SK-N-SH (cell line): Measurements from ENCODE around the gene CADM1.

Experiments
- ELF1 ChIP-seq: IDR thresholded peaks from 2 replicates; pipeline ENCODE4 v1.4.0; 2012
- RAD21 ChIP-seq: IDR thresholded peaks from 2 replicates; pipeline ENCODE4 v1.6.1; 2012; ENCODE audit warnings: mild to moderate bottlenecking, low read length
- SMC3 ChIP-seq: IDR thresholded peaks from 2 replicates; pipeline ENCODE4 v1.6.1; 2012; ENCODE audit warnings: low read depth, low read length, improper control_type of control experiment
- TAF1 ChIP-seq: IDR thresholded peaks from 2 replicates; pipeline ENCODE4 v1.6.1; 2012; ENCODE audit warnings: low read depth, mild to moderate bottlenecking, low read length, moderate library complexity, borderline replicate concordance
- TCF12 ChIP-seq: IDR thresholded peaks from 2 replicates; pipeline ENCODE4 v1.4.0; 2012
- TF ChIP-seq, protein P1 (sequence below): fragments of 200-600 bp; sonication (generic); IDR thresholded peaks from 2 replicates; pipeline ENCODE4 v1.6.1; 2017; ENCODE audit warnings: antibody characterized with exemption, mild to moderate bottlenecking, moderate library complexity

DNA sequence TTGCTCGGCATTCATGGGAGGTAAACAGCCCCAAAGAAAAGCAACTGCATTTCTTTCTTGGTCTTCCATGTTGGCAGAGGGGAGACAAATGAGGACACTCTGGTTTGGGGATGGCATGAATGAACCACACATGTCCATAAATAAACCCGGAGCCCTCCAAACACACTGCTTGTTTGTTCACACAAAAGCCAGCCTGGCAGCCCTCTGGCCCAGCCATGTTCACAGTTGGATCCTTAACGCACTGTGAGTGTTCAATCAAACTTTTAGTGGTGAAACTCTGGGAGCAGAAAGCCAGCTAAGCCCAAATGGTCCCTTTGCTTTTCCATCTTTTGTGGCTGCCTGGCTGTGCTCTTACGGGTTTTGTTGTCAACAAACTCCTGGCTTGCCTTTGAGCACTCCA lies 336.8 kb downstream of the CADM1 start:
- TF ChIP-seq SMC3 (no peak), RAD21 (no peak), ELF1 (no peak), TAF1 (no peak), TCF12 (no peak)
- TF ChIP-seq, protein P1, sequence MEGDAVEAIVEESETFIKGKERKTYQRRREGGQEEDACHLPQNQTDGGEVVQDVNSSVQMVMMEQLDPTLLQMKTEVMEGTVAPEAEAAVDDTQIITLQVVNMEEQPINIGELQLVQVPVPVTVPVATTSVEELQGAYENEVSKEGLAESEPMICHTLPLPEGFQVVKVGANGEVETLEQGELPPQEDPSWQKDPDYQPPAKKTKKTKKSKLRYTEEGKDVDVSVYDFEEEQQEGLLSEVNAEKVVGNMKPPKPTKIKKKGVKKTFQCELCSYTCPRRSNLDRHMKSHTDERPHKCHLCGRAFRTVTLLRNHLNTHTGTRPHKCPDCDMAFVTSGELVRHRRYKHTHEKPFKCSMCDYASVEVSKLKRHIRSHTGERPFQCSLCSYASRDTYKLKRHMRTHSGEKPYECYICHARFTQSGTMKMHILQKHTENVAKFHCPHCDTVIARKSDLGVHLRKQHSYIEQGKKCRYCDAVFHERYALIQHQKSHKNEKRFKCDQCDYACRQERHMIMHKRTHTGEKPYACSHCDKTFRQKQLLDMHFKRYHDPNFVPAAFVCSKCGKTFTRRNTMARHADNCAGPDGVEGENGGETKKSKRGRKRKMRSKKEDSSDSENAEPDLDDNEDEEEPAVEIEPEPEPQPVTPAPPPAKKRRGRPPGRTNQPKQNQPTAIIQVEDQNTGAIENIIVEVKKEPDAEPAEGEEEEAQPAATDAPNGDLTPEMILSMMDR = no peak
